ENCODE results near the gene TBPL2.
A peak's percentile ranks its signal among the peaks of the same experiment; 100 is the strongest.

- TF ChIP-seq POLR2A (IDR thresholded peaks at IDR 0.05; ENCODE audit: low read depth, low read length) (no peak), CTCF (IDR thresholded peaks at IDR 0.05; ENCODE audit: extremely low read depth in 1 of 2, insufficient read depth in 1 of 2, low read depth in 1 of 2, low read length in 2 of 2) (no peak), POLR2AphosphoS5 (IDR thresholded peaks at IDR 0.05; ENCODE audit: insufficient read depth, low read depth, low read length) (peak; percentile 32), GATA2 (IDR thresholded peaks at IDR 0.05; ENCODE audit: insufficient read depth, insufficient read length, low read depth, low read length) (peak; percentile 67)
Observed at GRCh38 chr14:55454264-55455002, 14.0 kb upstream of the TBPL2 start.

All from endothelial cell of umbilical vein (primary cell).